Stimulated activated CD4-positive, alpha-beta T cell treated with anti-CD3 and anti-CD28 coated beads, Interleukin-2, amount 100 ng/mL, for 24 hours (primary cell): ENCODE measurements around the gene ZFAND2B.

Source experiments
- DNase-seq, 2 donors: peaks; one replicate each; pipeline ENCODE4 v3.0.0-alpha.2; 2020

The ZFAND2B gene

GRCh38 chr2:219207134-219207883, 727 bp downstream of the ZFAND2B start:
- no peak for DNase-seq

DNA sequence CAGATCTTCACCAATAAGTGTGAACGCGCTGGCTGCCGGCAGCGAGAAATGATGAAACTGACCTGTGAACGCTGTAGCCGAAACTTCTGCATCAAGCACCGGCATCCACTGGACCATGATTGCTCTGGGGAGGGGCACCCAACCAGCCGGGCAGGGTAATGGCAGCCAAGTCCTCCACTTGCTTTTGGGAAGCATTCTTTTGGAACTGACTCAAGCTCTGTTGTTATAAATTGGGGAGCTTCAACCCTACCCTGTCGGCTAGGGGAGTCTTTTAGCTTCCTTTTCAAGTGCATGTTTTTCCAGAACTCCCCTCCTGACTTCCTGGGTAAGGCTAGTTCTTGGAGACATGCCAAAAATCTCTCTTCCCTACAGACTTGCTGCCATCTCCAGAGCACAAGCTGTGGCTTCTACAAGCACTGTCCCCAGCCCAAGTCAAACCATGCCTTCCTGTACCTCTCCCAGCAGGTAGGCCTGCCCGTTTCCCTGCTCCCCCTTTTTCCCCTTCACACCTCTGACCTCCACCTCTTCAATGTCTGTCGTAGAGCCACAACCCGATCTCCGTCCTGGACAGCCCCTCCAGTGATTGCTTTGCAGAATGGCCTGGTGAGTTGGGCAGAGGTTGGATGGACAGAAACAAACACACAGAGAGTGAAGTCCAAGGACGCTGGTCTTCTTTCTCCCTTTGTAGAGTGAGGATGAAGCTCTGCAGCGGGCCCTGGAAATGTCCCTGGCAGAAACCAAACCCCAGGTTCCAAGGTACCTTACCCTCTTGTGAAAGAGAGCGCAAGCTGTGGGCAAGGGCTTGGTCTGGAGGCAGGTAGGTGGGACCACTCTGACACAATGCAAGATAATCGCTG, 1.5 kb downstream of the ZFAND2B start:
- no peak for DNase-seq

GRCh38 chr2:219209236-219210195, 2.9 kb downstream of the ZFAND2B start:
- DNase-seq, result no peak

DNA sequence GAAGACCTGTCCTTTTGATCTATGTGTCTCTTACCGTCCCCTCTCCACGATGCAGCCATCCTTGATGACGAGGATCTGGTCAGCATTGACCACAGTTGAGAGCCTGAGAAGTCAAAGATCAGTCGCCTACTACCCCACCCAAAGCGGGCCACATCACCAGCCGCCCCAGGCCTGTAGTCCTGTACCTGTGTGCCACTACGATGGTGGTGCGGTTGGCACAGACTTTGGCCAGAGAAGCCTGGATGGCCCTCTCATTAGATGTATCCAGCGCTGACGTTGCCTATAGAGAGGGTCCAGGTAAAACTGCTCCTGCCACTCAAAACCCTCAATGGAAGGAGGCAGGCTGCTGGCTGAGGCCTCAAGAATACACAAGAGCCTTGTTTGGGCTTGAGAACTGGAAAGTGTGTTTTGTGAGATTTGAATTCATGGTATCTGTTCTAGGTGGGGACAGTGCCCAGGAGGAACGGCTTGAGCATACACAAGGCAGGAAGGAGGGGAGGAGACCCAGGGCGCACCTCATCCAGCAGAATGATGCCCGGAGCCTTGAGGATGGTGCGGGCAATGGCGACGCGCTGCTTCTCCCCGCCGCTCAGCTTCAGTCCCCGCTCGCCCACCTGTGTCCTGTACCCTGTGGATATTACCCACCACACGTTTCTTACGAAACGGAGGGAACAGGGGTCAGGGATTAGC, 3.8 kb downstream of the ZFAND2B start:
- no peak for DNase-seq

- DNase-seq, result no peak
Observed at GRCh38 chr2:219210886-219211362, 4.3 kb downstream of the ZFAND2B start.

GRCh38 chr2:219213026-219213415, 6.4 kb downstream of the ZFAND2B start:
- no peak for DNase-seq

- DNase-seq, result no peak
Observed at GRCh38 chr2:219213486-219214071, 7.0 kb downstream of the ZFAND2B start.

- DNase-seq, result no peak
Observed at GRCh38 chr2:219214141-219214540, 7.6 kb downstream of the ZFAND2B start.

GRCh38 chr2:219214786-219215185, 8.2 kb downstream of the ZFAND2B start:
- no peak for DNase-seq

- no peak for DNase-seq
Observed at GRCh38 chr2:219215871-219216534, 9.4 kb downstream of the ZFAND2B start.

- DNase-seq, result no peak
Observed at GRCh38 chr2:219216535-219216915, 9.9 kb downstream of the ZFAND2B start.

GRCh38 chr2:219218217-219218731, 11.7 kb downstream of the ZFAND2B start:
- DNase-seq, result peak; percentile 20 to 35

DNA sequence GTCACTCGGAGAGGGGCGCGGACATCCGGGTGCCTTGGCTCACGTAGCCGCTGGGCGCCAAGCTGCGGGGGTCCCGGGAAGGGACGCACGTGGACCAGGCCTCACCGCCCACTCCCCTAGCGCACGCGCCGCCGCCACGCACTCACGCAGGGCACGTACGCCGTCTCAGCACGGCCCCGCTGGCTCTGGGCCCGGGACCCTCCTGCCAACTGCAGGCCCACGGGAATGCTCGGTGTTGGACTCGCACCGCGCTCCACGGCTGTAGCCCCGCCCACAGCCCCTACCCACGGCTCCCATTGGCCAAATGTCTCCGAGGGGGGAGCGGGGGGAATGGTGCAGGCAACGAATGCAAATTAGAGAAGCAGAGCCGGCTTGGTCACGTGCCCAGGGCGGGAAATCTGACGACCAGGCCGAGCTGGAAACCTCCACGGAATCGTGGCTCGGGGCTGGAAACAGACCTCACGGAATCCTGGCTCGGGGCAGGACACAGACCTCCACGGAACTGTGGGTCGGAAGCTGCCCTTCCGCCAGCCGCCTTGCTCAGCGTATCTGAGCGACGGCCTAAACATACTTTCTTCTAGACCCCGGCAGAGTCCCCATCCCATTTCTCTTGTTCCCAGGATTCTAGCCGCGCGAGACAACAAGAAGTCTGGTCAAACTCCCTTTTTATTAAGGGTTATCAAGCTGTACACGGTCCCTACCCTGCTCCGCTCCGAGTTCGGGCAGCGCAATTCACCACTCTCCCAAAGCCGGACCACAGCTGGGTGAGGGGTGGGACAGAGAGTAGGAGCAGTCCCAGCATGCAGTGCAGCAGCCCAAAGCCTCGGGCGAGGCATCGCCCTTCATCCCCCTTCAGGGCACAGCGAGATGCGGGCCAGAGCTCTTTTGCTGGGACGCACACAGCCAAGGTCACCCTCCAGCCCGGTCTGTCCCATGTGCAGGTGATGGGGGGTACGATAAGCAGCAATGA, 12.4 kb downstream of the ZFAND2B start, which contains the start of gene ABCB6:
Gene ABCB6, minus strand, starts transcription at position 227 of the 970 bp plus-strand sequence. CDS start 285 bp downstream, outside the sequence.
- peak; percentile 90 to 91 for DNase-seq

GRCh38 chr2:219219784-219220532, 13.4 kb downstream of the ZFAND2B start:
- no peak for DNase-seq

GRCh38 chr2:219220652-219221402, 14.2 kb downstream of the ZFAND2B start:
- no peak for DNase-seq

DNA sequence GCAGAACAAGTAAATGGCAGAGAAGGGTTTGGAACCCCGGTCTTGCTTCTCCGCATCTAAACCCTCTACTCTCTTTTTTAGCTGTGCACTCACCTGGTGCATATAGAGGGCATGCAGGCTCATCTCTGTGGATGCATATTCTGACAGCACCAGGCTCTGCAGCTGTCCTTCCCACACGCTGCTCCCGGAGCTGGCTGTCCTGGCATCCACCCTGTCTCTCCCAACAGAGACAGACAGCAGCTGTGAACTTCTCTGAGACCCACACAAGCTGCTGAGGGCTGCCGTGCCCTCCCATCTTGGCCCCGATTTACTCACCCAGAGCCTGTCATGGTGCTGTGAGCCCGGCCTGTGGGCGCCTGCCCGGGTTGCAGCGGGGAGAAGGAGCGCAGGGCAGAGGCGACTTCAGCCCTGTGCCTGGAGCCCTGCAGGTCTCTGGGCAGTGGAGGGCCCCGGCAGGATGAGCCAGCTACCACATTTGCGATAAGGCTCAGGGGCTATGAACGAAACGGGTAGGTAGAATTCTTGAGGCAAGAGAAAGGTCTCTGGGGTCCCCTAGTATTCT, 15.5 kb downstream of the ZFAND2B start:
- no peak for DNase-seq

- no peak for DNase-seq
Observed at GRCh38 chr2:219223831-219224610, 17.4 kb downstream of the ZFAND2B start.
